22Rv1 (cell line): ENCODE results near the gene FAT1.

Source experiments
- CTCF ChIP-seq: fragments of 450-650 bp; IDR thresholded peaks from 2 replicates; pipeline ENCODE4 v1.5.1; 2017; ENCODE audit warnings: mild to moderate bottlenecking
- ZFX ChIP-seq: fragments of 450-650 bp; IDR thresholded peaks from 2 replicates; pipeline ENCODE4 v1.6.1; 2017; ENCODE audit warnings: antibody characterized with exemption, borderline replicate concordance

- no peak for TF ChIP-seq CTCF
- TF ChIP-seq ZFX, result no peak
These were observed 15.7 kb upstream of the FAT1 start for GRCh38 chr4:186739317-186739716.
